HepG2 (cell line): ENCODE measurements around the gene ZFR. TPM values are rescaled to one million over a fixed set of nuclear protein-coding genes. Genes with fewer than 3 reads are reported as not detected.
A peak's percentile ranks its signal among the peaks of the same experiment; 100 is the strongest.

Source experiments
- EP300 ChIP-seq, 3 experiments: sonication (generic) in 1 of 3; formaldehyde crosslinking in 1 of 3; IDR thresholded peaks; 2 replicates each; pipeline versions ENCODE4 v1.5.1 to v1.6.1; 2011 to 2020; ENCODE audit warnings: low read depth in 2 of 3, low read length in 2 of 3, borderline replicate concordance in 1 of 3, improper control_type of control experiment in 1 of 3, mild to moderate bottlenecking in 1 of 3, missing genetic modification reagents in 1 of 3, moderate library complexity in 1 of 3
- GATAD2A ChIP-seq: IDR thresholded peaks from 2 replicates; pipeline ENCODE4 v1.6.1; 2016
- HMG20A ChIP-seq: IDR thresholded peaks from 2 replicates; pipeline ENCODE4 v1.6.1; 2016; ENCODE audit warnings: borderline replicate concordance
- HOXA7 ChIP-seq: sonication (generic); formaldehyde crosslinking; IDR thresholded peaks from 2 replicates; pipeline ENCODE4 v1.8.1; 2022; ENCODE audit warnings: mild to moderate bottlenecking, missing genetic modification reagents, moderate library complexity
- HOXA9 ChIP-seq: sonication (generic); formaldehyde crosslinking; IDR thresholded peaks from 2 replicates; pipeline ENCODE4 v1.8.1; 2022; ENCODE audit warnings: missing genetic modification reagents, mild to moderate bottlenecking, moderate library complexity, borderline replicate concordance
- KAT2B ChIP-seq: fragments of 150-350 bp; IDR thresholded peaks from 2 replicates; pipeline ENCODE4 v1.6.1; 2014; ENCODE audit warnings: low read depth, low read length, borderline replicate concordance
- MBD4 ChIP-seq: IDR thresholded peaks from 2 replicates; pipeline ENCODE4 v1.6.1; 2012; ENCODE audit warnings: low read length, inconsistent platforms, borderline replicate concordance
- NR2F2 ChIP-seq: IDR thresholded peaks from 2 replicates; pipeline ENCODE4 v1.6.1; 2012; ENCODE audit warnings: low read depth, inconsistent platforms, borderline replicate concordance
- SP5 ChIP-seq: IDR thresholded peaks from 2 replicates; pipeline ENCODE4 v1.6.1; 2016; ENCODE audit warnings: low read depth, borderline replicate concordance
- U2AF2 ChIP-seq: fragments of 200-400 bp; formaldehyde crosslinking; IDR thresholded peaks from 2 replicates; pipeline ENCODE4 v1.6.1; 2017; ENCODE audit warnings: low read depth, mild to moderate bottlenecking, low read length
- ZBTB1 ChIP-seq: sonication (generic); formaldehyde crosslinking; IDR thresholded peaks from 2 replicates; pipeline ENCODE4 v1.4.0; 2020; ENCODE audit warnings: missing genetic modification reagents, borderline replicate concordance
- ZFYVE20 ChIP-seq: sonication (generic); formaldehyde crosslinking; IDR thresholded peaks from 2 replicates; pipeline ENCODE4 v1.8.0; 2023; ENCODE audit warnings: low read depth, mild to moderate bottlenecking, moderate library complexity, missing genetic modification reagents, borderline replicate concordance
- ZNF136 ChIP-seq: sonication (generic); formaldehyde crosslinking; IDR thresholded peaks from 2 replicates; pipeline ENCODE4 v1.8.1; 2022; ENCODE audit warnings: low read depth, mild to moderate bottlenecking, moderate library complexity, missing genetic modification reagents
- ZNF543 ChIP-seq: sonication (generic); formaldehyde crosslinking; IDR thresholded peaks from 2 replicates; pipeline ENCODE4 v1.4.0; 2020; ENCODE audit warnings: mild to moderate bottlenecking, missing genetic modification reagents
- ZNF550 ChIP-seq: sonication (generic); formaldehyde crosslinking; IDR thresholded peaks from 2 replicates; pipeline ENCODE4 v1.4.0; 2020; ENCODE audit warnings: mild to moderate bottlenecking, missing genetic modification reagents, borderline replicate concordance
- ZNF652 ChIP-seq: IDR thresholded peaks from 2 replicates; pipeline ENCODE4 v1.6.1; 2016; ENCODE audit warnings: low read depth, borderline replicate concordance
- polyA plus RNA-seq, 8 experiments: library from polyadenylated mRNA; depleted of rRNA in 3 of 8; stranded (reverse) in 7 of 8; unstranded in 1 of 8; fragments of >200 nt; fragmentation: Illumina TruSeq in 4 of 8; extraction: Trizol in 4 of 8; gene quantifications; 2 replicates each; pipeline versions ENCODE4 v1.2.1 to v1.2.3, GENCODE V29; 2011 to 2016; ENCODE audit warnings: low read depth in 4 of 8, missing spikeins in 1 of 8, mixed read lengths in 1 of 8; ENCODE audit not compliant: insufficient read depth in 1 of 8
- total RNA-seq, 5 experiments: library from RNA; depleted of rRNA; stranded (reverse); fragments of >200 nt; fragmentation: Illumina TruSeq; extraction: Trizol; gene quantifications; 2 replicates each; pipeline ENCODE4 v1.2.3, GENCODE V29; 2016; ENCODE audit warnings: low read depth in 1 of 5
- TF ChIP-seq, protein P1 (sequence below): IDR thresholded peaks from 2 replicates; pipeline ENCODE4 v1.6.1; 2016; ENCODE audit warnings: low read depth
- TF ChIP-seq, protein P2 (sequence below): sonication (generic); formaldehyde crosslinking; IDR thresholded peaks from 2 replicates; pipeline ENCODE4 v1.4.0; 2020; ENCODE audit warnings: mild to moderate bottlenecking, missing genetic modification reagents, borderline replicate concordance
- TF ChIP-seq, protein P3 (sequence below): sonication (generic); formaldehyde crosslinking; IDR thresholded peaks from 2 replicates; pipeline ENCODE4 v1.5.1; 2020; ENCODE audit warnings: missing genetic modification reagents, mild to moderate bottlenecking, borderline replicate concordance
- TF ChIP-seq, protein P4 (sequence below): IDR thresholded peaks from 2 replicates; pipeline ENCODE4 v1.6.1; 2016; ENCODE audit warnings: low read depth, control low read depth
- TF ChIP-seq, protein P5 (sequence below): IDR thresholded peaks from 2 replicates; pipeline ENCODE4 v1.6.1; 2016; ENCODE audit warnings: mild to moderate bottlenecking

The ZFR gene
- total and polyA plus RNA-seq, 2 of the 13 experiments (the other 11 are each of a cell fraction or from before 2014, with no cell fraction given), result 89.0 to 92.8 TPM

DNA sequence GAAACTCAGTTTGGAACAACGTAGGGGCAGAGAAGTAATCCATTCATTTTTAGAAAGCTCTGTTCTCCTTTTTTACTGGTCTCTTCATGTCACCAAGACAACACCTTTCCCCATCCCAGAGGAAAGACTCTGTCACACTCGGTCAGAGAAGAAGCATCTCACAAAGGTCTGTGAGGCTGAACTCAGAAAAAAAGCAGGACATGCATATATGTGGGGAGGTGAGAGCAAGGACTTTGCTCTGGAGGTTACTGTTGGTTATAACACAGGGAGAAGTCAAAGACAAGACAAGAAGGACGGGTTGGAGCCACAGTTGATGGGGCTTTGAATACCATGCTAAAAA lies 112.6 kb downstream of the ZFR start (continued):
- TF ChIP-seq, protein P1, sequence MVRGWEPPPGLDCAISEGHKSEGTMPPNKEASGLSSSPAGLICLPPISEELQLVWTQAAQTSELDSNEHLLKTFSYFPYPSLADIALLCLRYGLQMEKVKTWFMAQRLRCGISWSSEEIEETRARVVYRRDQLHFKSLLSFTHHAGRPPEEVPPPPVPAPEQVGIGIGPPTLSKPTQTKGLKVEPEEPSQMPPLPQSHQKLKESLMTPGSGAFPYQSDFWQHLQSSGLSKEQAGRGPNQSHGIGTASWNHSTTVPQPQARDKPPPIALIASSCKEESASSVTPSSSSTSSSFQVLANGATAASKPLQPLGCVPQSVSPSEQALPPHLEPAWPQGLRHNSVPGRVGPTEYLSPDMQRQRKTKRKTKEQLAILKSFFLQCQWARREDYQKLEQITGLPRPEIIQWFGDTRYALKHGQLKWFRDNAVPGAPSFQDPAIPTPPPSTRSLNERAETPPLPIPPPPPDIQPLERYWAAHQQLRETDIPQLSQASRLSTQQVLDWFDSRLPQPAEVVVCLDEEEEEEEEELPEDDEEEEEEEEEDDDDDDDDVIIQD (CRISPR knock-in tag), result 0 out of 2 replicates have a peak, but pooled peaks have one; percentile 0
- TF ChIP-seq ZNF550 (CRISPR knock-in tag) (no peak), HMG20A (CRISPR knock-in tag) (no peak), GATAD2A (CRISPR knock-in tag) (peak; percentile 29; the same call in 1 of the 2 replicates), ZNF543 (CRISPR knock-in tag) (no peak), HOXA7 (no peak), MBD4 (no peak), ZNF652 (no peak), ZFYVE20 (no peak), HOXA9 (CRISPR knock-in tag) (no peak), KAT2B (no peak), U2AF2 (no peak), ZNF136 (CRISPR knock-in tag) (0 out of 2 replicates have a peak, but pooled peaks have one; percentile 7), ZBTB1 (CRISPR knock-in tag) (no peak), EP300 (IDR thresholded peaks at IDR 0.05; ENCODE audit: low read depth in 2 of 2, low read length in 2 of 2) (no peak), EP300 (CRISPR knock-in tag; IDR thresholded peaks at IDR 0.05; ENCODE audit: borderline replicate concordance) (no peak), SP5 (CRISPR knock-in tag) (no peak; the same call in 1 of the 2 replicates), NR2F2 (no peak; the same call in 1 of the 2 replicates)
- TF ChIP-seq, protein P2, sequence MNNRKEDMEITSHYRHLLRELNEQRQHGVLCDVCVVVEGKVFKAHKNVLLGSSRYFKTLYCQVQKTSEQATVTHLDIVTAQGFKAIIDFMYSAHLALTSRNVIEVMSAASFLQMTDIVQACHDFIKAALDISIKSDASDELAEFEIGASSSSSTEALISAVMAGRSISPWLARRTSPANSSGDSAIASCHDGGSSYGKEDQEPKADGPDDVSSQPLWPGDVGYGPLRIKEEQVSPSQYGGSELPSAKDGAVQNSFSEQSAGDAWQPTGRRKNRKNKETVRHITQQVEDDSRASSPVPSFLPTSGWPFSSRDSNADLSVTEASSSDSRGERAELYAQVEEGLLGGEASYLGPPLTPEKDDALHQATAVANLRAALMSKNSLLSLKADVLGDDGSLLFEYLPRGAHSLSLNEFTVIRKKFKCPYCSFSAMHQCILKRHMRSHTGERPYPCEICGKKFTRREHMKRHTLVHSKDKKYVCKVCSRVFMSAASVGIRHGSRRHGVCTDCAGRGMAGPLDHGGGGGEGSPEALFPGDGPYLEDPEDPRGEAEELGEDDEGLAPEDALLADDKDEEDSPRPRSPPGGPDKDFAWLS (CRISPR knock-in tag), result no peak
- TF ChIP-seq, protein P3, sequence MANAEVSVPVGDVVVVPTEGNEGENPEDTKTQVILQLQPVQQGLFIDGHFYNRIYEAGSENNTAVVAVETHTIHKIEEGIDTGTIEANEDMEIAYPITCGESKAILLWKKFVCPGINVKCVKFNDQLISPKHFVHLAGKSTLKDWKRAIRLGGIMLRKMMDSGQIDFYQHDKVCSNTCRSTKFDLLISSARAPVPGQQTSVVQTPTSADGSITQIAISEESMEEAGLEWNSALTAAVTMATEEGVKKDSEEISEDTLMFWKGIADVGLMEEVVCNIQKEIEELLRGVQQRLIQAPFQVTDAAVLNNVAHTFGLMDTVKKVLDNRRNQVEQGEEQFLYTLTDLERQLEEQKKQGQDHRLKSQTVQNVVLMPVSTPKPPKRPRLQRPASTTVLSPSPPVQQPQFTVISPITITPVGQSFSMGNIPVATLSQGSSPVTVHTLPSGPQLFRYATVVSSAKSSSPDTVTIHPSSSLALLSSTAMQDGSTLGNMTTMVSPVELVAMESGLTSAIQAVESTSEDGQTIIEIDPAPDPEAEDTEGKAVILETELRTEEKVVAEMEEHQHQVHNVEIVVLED, result no peak
- TF ChIP-seq, protein P4, sequence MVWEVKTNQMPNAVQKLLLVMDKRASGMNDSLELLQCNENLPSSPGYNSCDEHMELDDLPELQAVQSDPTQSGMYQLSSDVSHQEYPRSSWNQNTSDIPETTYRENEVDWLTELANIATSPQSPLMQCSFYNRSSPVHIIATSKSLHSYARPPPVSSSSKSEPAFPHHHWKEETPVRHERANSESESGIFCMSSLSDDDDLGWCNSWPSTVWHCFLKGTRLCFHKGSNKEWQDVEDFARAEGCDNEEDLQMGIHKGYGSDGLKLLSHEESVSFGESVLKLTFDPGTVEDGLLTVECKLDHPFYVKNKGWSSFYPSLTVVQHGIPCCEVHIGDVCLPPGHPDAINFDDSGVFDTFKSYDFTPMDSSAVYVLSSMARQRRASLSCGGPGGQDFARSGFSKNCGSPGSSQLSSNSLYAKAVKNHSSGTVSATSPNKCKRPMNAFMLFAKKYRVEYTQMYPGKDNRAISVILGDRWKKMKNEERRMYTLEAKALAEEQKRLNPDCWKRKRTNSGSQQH (CRISPR knock-in tag), result 0 out of 2 replicates have a peak, but pooled peaks have one; percentile 51
- TF ChIP-seq, protein P5, sequence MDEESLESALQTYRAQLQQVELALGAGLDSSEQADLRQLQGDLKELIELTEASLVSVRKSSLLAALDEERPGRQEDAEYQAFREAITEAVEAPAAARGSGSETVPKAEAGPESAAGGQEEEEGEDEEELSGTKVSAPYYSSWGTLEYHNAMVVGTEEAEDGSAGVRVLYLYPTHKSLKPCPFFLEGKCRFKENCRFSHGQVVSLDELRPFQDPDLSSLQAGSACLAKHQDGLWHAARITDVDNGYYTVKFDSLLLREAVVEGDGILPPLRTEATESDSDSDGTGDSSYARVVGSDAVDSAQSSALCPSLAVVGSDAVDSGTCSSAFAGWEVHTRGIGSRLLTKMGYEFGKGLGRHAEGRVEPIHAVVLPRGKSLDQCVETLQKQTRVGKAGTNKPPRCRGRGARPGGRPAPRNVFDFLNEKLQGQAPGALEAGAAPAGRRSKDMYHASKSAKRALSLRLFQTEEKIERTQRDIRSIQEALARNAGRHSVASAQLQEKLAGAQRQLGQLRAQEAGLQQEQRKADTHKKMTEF, result no peak
